ENCODE data around the gene TSSK2. TPM values are rescaled to one million over a fixed set of nuclear protein-coding genes. Genes with fewer than 3 reads are reported as not detected.
A peak's percentile ranks its signal among the peaks of the same experiment; 100 is the strongest.

The TSSK2 gene
- total and polyA plus RNA-seq, 2 donors (not counting 3 experiments of a cell fraction or from before 2014, with no cell fraction given), result not detected

- Histone ChIP-seq H3K4me1 (ENCODE audit: control insufficient read depth, extremely low read depth, insufficient read depth, low read length) (peaks cover 7% of the 10 kb centered on the region), H3K9me1 (replicated peaks; ENCODE audit: control insufficient read depth, extremely low read depth, insufficient read depth, low read length) (no peaks in the 10 kb centered on the region), H3K27me3 (ENCODE audit: control insufficient read depth in 2 of 2, insufficient read depth in 2 of 2, low read length in 2 of 2) (peaks cover 17 to 21% of the 10 kb centered on the region in 2 experiments), H4K20me1 (replicated peaks; ENCODE audit: control insufficient read depth, extremely low read depth, insufficient read depth, low read length) (no peaks in the 10 kb centered on the region), H3K9me3 (replicated peaks; ENCODE audit: control insufficient read depth, insufficient read depth, low read length) (no peaks in the 10 kb centered on the region), H3K79me2 (ENCODE audit: control insufficient read depth, insufficient read depth, low read length) (peaks cover 11% of the 10 kb centered on the region), H3K27ac (ENCODE audit: insufficient read depth, low read depth, low read length) (peak overlapping the region; percentile 54), H3K4me3 (replicated peaks in 1 of 3; ENCODE audit: insufficient read depth in 1 of 3, low read depth in 1 of 3, low read length in 3 of 3) (peak overlapping the region; percentile 69 to 94 (median 78)), H3K9ac (replicated peaks; ENCODE audit: extremely low read depth, insufficient read depth, low read length) (peak overlapping the region; percentile 94), H3K4me2 (ENCODE audit: insufficient read depth, low read length) (peak overlapping the region; percentile 91), H2AFZ (ENCODE audit: low read depth, low read length) (peak overlapping the region; percentile 77), H3K36me3 (ENCODE audit: control insufficient read depth in 2 of 2, extremely low read depth in 1 of 2, insufficient read depth in 2 of 2, low read length in 2 of 2) (peaks cover 10 to 25% of the 10 kb centered on the region in 2 experiments)
- dilution Hi-C loops (cut with MboI; ENCODE audit: extremely low pct_ligation_motif_present, low sequenced_read_pairs) (no loop called here), intact Hi-C loops (cut with micrococcal nuclease) (loop anchor here (1.0 kb wide), 3 partner anchors 22 to 486 kb away; partner anchors contain the start of genes DGCR2 and SLC25A1)
- TF ChIP-seq EZH2 (IDR thresholded peaks at IDR 0.05; ENCODE audit: borderline replicate concordance, low read depth, low read length, severe bottlenecking) (no peak), POLR2AphosphoS5 (IDR thresholded peaks at IDR 0.05; ENCODE audit: insufficient read depth, low read depth, low read length) (no peak), GATA2 (IDR thresholded peaks at IDR 0.05; ENCODE audit: insufficient read depth, insufficient read length, low read depth, low read length) (no peak), JUN (IDR thresholded peaks at IDR 0.05; ENCODE audit: borderline replicate concordance, insufficient read depth, insufficient read length, low read depth) (no peak), MAX (IDR thresholded peaks at IDR 0.05; ENCODE audit: insufficient read depth, insufficient read length) (no peak), MYC (IDR thresholded peaks at IDR 0.05; ENCODE audit: low read depth, low read length) (no peak), POLR2A (IDR thresholded peaks at IDR 0.05; ENCODE audit: low read depth, low read length) (no peak), FOS (IDR thresholded peaks at IDR 0.05; ENCODE audit: borderline replicate concordance, insufficient read depth, low read length) (no peak)
- TF ChIP-seq, protein P1, sequence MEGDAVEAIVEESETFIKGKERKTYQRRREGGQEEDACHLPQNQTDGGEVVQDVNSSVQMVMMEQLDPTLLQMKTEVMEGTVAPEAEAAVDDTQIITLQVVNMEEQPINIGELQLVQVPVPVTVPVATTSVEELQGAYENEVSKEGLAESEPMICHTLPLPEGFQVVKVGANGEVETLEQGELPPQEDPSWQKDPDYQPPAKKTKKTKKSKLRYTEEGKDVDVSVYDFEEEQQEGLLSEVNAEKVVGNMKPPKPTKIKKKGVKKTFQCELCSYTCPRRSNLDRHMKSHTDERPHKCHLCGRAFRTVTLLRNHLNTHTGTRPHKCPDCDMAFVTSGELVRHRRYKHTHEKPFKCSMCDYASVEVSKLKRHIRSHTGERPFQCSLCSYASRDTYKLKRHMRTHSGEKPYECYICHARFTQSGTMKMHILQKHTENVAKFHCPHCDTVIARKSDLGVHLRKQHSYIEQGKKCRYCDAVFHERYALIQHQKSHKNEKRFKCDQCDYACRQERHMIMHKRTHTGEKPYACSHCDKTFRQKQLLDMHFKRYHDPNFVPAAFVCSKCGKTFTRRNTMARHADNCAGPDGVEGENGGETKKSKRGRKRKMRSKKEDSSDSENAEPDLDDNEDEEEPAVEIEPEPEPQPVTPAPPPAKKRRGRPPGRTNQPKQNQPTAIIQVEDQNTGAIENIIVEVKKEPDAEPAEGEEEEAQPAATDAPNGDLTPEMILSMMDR (IDR thresholded peaks at IDR 0.05; ENCODE audit: extremely low read depth in 1 of 2, insufficient read depth in 1 of 2, low read depth in 1 of 2, low read length in 2 of 2), result no peak
- DNase-seq (ENCODE audit: low read depth, low spot score) (no peak), FAIRE-seq (no peak)
- CTCF ChIA-PET, result interaction anchor here (0.9 to 2.8 kb wide), 18 partner anchors 10 to 486 kb away, joined by 3 to 23 read pairs (median 5); partner anchors contain the start of genes CDC45, CLTCL1, DGCR2 and SLC25A1
- BruUV-seq (replicated peaks), result TSS peak; percentile 31
- POLR2A ChIA-PET, result interaction anchor here (1.0 kb wide), 1 partner anchor 9 kb away, joined by 3 read pairs; no protein-coding TSS in a partner anchor
Observed at GRCh38 chr22:19143967-19144400, 12.9 kb downstream of the TSSK2 start.
